Measurements from ENCODE around the gene HPN. TPM values are rescaled to one million over a fixed set of nuclear protein-coding genes. Genes with fewer than 3 reads are reported as not detected.

Gene HPN
- total RNA-seq, 4 donors from 2014 or later, result 0.26 to 1.7 (median 0.56) TPM; not detected in 1

DNA sequence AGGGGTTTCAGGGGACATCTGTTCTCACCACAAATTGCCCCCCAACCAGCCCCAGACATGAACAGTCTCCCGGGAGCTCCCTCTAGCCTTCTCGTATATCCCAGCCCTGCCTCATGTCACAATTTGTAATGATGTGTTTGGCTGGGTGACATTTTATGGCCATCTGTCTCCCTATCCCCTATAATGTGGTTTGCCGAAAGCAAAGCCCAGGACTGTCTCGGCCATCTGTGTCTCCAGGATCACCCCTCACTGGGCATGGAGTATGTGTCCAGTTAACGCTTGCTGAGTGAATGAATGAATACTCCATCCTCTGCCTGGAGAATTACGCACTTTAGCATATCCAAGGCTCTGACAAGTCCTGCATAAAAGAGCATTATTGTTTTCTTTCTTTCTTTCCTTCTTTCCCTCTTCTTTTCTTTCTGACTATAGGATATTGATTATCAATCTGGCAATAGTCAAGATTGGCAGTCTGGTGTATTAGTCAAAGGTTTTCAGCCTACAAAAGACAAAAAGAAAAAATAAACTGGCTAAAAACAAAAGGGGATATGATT lies 15.1 kb downstream of the HPN start:
- 74% methylated on average over 6 of the region's 6 CpGs for WGBS
- Histone ChIP-seq H3K4me1 (no peaks in the 10 kb centered on the region), H3K27ac (no peak overlapping the region), H3K27me3 (peaks cover 4% of the 10 kb centered on the region), H3K9me3 (no peaks in the 10 kb centered on the region), H3K4me3 (no peak overlapping the region), H3K36me3 (no peaks in the 10 kb centered on the region)
- DNase-seq (ENCODE audit: low spot score in 2 of 2), result no peak
- no peak for TF ChIP-seq POLR2AphosphoS5 (IDR thresholded peaks at IDR 0.05)
- TF ChIP-seq, protein P1, sequence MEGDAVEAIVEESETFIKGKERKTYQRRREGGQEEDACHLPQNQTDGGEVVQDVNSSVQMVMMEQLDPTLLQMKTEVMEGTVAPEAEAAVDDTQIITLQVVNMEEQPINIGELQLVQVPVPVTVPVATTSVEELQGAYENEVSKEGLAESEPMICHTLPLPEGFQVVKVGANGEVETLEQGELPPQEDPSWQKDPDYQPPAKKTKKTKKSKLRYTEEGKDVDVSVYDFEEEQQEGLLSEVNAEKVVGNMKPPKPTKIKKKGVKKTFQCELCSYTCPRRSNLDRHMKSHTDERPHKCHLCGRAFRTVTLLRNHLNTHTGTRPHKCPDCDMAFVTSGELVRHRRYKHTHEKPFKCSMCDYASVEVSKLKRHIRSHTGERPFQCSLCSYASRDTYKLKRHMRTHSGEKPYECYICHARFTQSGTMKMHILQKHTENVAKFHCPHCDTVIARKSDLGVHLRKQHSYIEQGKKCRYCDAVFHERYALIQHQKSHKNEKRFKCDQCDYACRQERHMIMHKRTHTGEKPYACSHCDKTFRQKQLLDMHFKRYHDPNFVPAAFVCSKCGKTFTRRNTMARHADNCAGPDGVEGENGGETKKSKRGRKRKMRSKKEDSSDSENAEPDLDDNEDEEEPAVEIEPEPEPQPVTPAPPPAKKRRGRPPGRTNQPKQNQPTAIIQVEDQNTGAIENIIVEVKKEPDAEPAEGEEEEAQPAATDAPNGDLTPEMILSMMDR (IDR thresholded peaks at IDR 0.05), result no peak
- no peak for TF ChIP-seq POLR2A (IDR thresholded peaks at IDR 0.05)
- TF ChIP-seq EP300 (IDR thresholded peaks at IDR 0.05), result no peak

DNA sequence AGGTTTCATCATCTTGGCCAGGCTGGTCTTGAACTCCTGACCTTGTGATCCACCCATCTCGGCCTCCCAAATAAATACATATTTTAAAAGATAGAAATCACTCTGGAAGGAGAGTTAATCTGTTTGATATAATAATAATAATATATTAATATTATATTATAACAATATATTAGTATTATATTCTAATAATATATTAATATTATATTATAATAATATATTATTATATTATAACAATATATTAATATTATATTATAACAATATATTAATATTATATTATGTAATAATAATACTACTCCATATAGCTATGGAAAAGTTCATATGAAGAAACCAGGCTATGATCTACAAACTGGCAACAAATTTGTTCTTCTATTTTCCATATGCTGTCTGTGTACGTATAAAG lies 16.8 kb downstream of the HPN start:
- DNase-seq (ENCODE audit: low spot score in 2 of 2), result no peak
- TF ChIP-seq POLR2AphosphoS5 (IDR thresholded peaks at IDR 0.05) (no peak), EP300 (IDR thresholded peaks at IDR 0.05) (no peak), POLR2A (IDR thresholded peaks at IDR 0.05) (no peak)
- TF ChIP-seq, protein P1 (IDR thresholded peaks at IDR 0.05), result no peak
- WGBS, result 78% methylated on average over 2 of the region's 2 CpGs

DNA sequence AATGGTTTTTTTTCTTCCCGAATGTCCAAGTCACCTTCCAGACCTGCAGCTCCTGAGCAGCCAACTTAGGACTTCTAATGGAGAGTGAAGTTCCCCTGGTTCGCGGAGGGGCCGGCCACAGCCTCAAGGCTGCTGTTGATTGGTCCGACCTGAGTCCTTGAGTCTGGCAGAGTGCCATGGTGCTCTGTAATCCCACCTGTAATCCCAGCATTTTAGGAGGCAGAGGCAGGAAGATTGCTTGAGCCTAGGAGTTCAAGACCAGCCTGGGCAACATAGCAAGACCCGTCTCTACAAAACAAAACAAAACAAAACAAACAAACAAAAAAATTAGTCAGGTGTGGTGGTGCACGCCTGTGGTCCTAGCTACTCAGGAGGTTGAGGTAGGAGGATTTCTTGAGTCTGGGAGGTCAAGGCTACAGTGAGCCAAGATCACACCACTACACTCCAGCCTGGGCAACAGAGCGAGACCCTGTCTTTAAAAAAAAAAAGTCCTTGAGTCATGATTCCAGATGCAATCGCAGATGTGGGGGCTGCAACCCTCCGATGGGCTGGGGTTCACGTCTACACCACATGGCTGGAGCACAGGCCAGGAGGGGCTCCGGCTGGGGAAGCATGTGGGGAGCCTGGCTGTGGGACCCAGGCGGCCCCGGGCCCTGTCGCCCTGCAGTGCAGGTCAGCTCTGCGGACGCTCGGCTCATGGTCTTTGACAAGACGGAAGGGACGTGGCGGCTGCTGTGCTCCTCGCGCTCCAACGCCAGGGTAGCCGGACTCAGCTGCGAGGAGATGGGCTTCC lies 17.7 kb downstream of the HPN start:
- no peak overlapping the region for H3K27ac ChIP-seq
- DNase-seq (ENCODE audit: low spot score in 2 of 2), result no peak
- H3K36me3 ChIP-seq, result no peaks in the 10 kb centered on the region
- no peak for TF ChIP-seq POLR2A (IDR thresholded peaks at IDR 0.05)
- TF ChIP-seq, protein P1 (IDR thresholded peaks at IDR 0.05), result no peak
- no peak for TF ChIP-seq EP300 (IDR thresholded peaks at IDR 0.05)
- no peak for TF ChIP-seq POLR2AphosphoS5 (IDR thresholded peaks at IDR 0.05)
- no peaks in the 10 kb centered on the region for H3K9me3 ChIP-seq
- no peaks in the 10 kb centered on the region for H3K4me1 ChIP-seq
- no peak overlapping the region for H3K4me3 ChIP-seq
- H3K27me3 ChIP-seq, result peaks cover 4% of the 10 kb centered on the region
- 87% methylated on average over 16 of the region's 26 CpGs for WGBS

More for the DNA sequence above, 16.8 kb downstream of the HPN start:
- Histone ChIP-seq H3K9me3 (no peaks in the 10 kb centered on the region), H3K27me3 (peaks cover 4% of the 10 kb centered on the region), H3K4me3 (no peak overlapping the region), H3K36me3 (no peaks in the 10 kb centered on the region), H3K27ac (no peak overlapping the region), H3K4me1 (no peaks in the 10 kb centered on the region)

DNA sequence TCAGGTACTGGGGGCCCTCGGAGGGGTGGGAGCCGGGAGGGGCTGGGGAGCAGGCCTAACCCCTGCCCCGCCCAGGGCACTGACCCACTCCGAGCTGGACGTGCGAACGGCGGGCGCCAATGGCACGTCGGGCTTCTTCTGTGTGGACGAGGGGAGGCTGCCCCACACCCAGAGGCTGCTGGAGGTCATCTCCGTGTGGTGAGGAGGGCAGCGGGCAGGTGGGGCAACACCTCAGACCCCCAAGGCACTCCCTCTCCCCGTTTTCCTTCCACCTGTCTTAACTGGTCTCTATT lies 18.2 kb downstream of the HPN start:
- H3K36me3 ChIP-seq, result no peaks in the 10 kb centered on the region
- no peaks in the 10 kb centered on the region for H3K4me1 ChIP-seq
- no peak overlapping the region for H3K27ac ChIP-seq
- TF ChIP-seq POLR2A (IDR thresholded peaks at IDR 0.05) (no peak), POLR2AphosphoS5 (IDR thresholded peaks at IDR 0.05) (no peak), EP300 (IDR thresholded peaks at IDR 0.05) (no peak)
- TF ChIP-seq, protein P1 (IDR thresholded peaks at IDR 0.05), result no peak
- DNase-seq (ENCODE audit: low spot score in 2 of 2), result no peak
- H3K4me3 ChIP-seq, result no peak overlapping the region
- H3K9me3 ChIP-seq, result no peaks in the 10 kb centered on the region
- 67% methylated on average over 2 of the region's 15 CpGs for WGBS
- peaks cover 4% of the 10 kb centered on the region for H3K27me3 ChIP-seq

DNA sequence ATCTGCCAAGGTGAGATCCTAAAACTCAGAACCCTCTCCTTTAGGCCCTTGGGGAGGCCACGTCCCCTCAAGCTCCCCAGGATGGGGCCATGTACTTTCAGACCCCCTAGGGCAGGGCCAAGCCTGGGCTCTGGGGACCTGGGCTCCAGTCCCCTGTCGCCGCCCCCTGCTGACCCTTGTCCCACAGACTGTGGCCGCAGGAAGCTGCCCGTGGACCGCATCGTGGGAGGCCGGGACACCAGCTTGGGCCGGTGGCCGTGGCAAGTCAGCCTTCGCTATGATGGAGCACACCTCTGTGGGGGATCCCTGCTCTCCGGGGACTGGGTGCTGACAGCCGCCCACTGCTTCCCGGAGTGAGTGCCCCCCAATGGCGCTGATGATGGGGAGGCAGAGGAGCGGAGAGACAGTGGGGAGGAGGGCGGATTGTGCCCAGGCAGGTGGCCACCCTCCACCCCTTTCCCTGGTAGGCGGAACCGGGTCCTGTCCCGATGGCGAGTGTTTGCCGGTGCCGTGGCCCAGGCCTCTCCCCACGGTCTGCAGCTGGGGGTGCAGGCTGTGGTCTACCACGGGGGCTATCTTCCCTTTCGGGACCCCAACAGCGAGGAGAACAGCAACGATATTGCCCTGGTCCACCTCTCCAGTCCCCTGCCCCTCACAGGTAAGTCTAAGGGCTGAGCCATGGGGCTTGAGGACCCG lies 18.8 kb downstream of the HPN start:
- no peak overlapping the region for H3K4me3 ChIP-seq
- DNase-seq (ENCODE audit: low spot score in 2 of 2), result no peak
- H3K27ac ChIP-seq, result no peak overlapping the region
- WGBS, result 95% methylated on average over 17 of the region's 29 CpGs
- TF ChIP-seq EP300 (IDR thresholded peaks at IDR 0.05), result no peak
- no peak for TF ChIP-seq POLR2A (IDR thresholded peaks at IDR 0.05)
- TF ChIP-seq, protein P1 (IDR thresholded peaks at IDR 0.05), result no peak
- no peak for TF ChIP-seq POLR2AphosphoS5 (IDR thresholded peaks at IDR 0.05)
- no peaks in the 10 kb centered on the region for H3K9me3 ChIP-seq
- H3K36me3 ChIP-seq, result no peaks in the 10 kb centered on the region
- no peaks in the 10 kb centered on the region for H3K4me1 ChIP-seq
- H3K27me3 ChIP-seq, result peaks cover 4% of the 10 kb centered on the region

Data from suprapubic skin (tissue), 4 donors.